Measurements from ENCODE around the gene OR4F16. TPM values are rescaled to one million over a fixed set of nuclear protein-coding genes. Genes with fewer than 3 reads are reported as not detected.
"Not testable (repeated sequence)": the region's sequence is repeated elsewhere in the genome, so short reads cannot be mapped to it uniquely, and the experiment has no call there.

The OR4F16 gene
- not detected for total RNA-seq (2013)
- polyA plus RNA-seq: not detected
- not detected in 2 replicates for polyA minus RNA-seq
- total RNA-seq: 0 reads per million in 11 experiments

GRCh38 chr1:686554-686953 is at the start of gene OR4F16:
Gene OR4F16, minus strand, starts transcription at chr1:686654. Its CDS starts 0 bp downstream, at chr1:686654.
- H3K9me3 Mint-ChIP-seq; DNase-seq; H3K27me3 Mint-ChIP-seq (ENCODE audit: low read depth in 3 of 3); H3K27ac Mint-ChIP-seq; H3K4me2 ChIP-seq (replicated peaks; ENCODE audit: extremely low read depth, low read length, poor library complexity, severe bottlenecking); H3K4me1 ChIP-seq (ENCODE audit: control insufficient read depth in 1 of 2, insufficient read depth in 2 of 2, low read length in 2 of 2); H4K20me1 ChIP-seq (ENCODE audit: insufficient read depth, low read length); H3K4me3 ChIP-seq (replicated peaks in 1 of 3; ENCODE audit: low read depth in 2 of 3, low read length in 3 of 3); H3K79me2 ChIP-seq (ENCODE audit: insufficient read depth, low read length); H3K36me3 Mint-ChIP-seq; H3K4me1 Mint-ChIP-seq; H3K36me3 ChIP-seq (replicated peaks in 1 of 2; ENCODE audit: control insufficient read depth in 1 of 2, insufficient read depth in 2 of 2, low read length in 2 of 2); H2AFZ ChIP-seq (ENCODE audit: insufficient read depth, low read depth, low read length, poor library complexity, severe bottlenecking); intact Hi-C loops (cut with micrococcal nuclease); H3K9me3 ChIP-seq (replicated peaks in 1 of 2; ENCODE audit: control insufficient read depth in 1 of 2, insufficient read depth in 1 of 2, low read length in 2 of 2); H3K27ac ChIP-seq (ENCODE audit: low read depth in 1 of 2, low read length in 2 of 2); H3K27me3 ChIP-seq (ENCODE audit: control insufficient read depth in 2 of 2, insufficient read depth in 2 of 2, low read length in 2 of 2); H3K4me3 Mint-ChIP-seq; H3K9ac ChIP-seq (ENCODE audit: insufficient read depth, low read length, poor library complexity, severe bottlenecking): not testable (repeated sequence)

- H3K27ac ChIP-seq (ENCODE audit: low read depth in 1 of 2, low read length in 2 of 2); H3K27ac Mint-ChIP-seq; H2AFZ ChIP-seq (ENCODE audit: insufficient read depth, low read depth, low read length, poor library complexity, severe bottlenecking); H3K4me1 Mint-ChIP-seq; intact Hi-C loops (cut with micrococcal nuclease); DNase-seq; H3K9ac ChIP-seq (ENCODE audit: insufficient read depth, low read length, poor library complexity, severe bottlenecking); H3K27me3 ChIP-seq (ENCODE audit: control insufficient read depth in 2 of 2, insufficient read depth in 2 of 2, low read length in 2 of 2); H3K4me2 ChIP-seq (replicated peaks; ENCODE audit: extremely low read depth, low read length, poor library complexity, severe bottlenecking); H3K36me3 ChIP-seq (replicated peaks in 1 of 2; ENCODE audit: control insufficient read depth in 1 of 2, insufficient read depth in 2 of 2, low read length in 2 of 2); H3K79me2 ChIP-seq (ENCODE audit: insufficient read depth, low read length); H3K36me3 Mint-ChIP-seq; H3K4me3 ChIP-seq (replicated peaks in 1 of 3; ENCODE audit: low read depth in 2 of 3, low read length in 3 of 3); H3K27me3 Mint-ChIP-seq (ENCODE audit: low read depth in 3 of 3); H3K4me3 Mint-ChIP-seq; H3K9me3 ChIP-seq (replicated peaks in 1 of 2; ENCODE audit: control insufficient read depth in 1 of 2, insufficient read depth in 1 of 2, low read length in 2 of 2); H3K9me3 Mint-ChIP-seq; H3K4me1 ChIP-seq (ENCODE audit: control insufficient read depth in 1 of 2, insufficient read depth in 2 of 2, low read length in 2 of 2); H4K20me1 ChIP-seq (ENCODE audit: insufficient read depth, low read length): not testable (repeated sequence)
- WGBS (ENCODE audit: insufficient coverage): 100% methylated on average over 1 of the region's 3 CpGs
Measured at GRCh38 chr1:733649-734048, 47.2 kb upstream of the OR4F16 start.

GRCh38 chr1:727040-727439 is 40.6 kb upstream of the OR4F16 start:
- H3K9me3 Mint-ChIP-seq; H3K79me2 ChIP-seq (ENCODE audit: insufficient read depth, low read length); H4K20me1 ChIP-seq (ENCODE audit: insufficient read depth, low read length); H3K27ac ChIP-seq (ENCODE audit: low read depth in 1 of 2, low read length in 2 of 2); H3K36me3 ChIP-seq (replicated peaks in 1 of 2; ENCODE audit: control insufficient read depth in 1 of 2, insufficient read depth in 2 of 2, low read length in 2 of 2); H3K4me1 ChIP-seq (ENCODE audit: control insufficient read depth in 1 of 2, insufficient read depth in 2 of 2, low read length in 2 of 2); H3K4me3 Mint-ChIP-seq; DNase-seq; H3K27me3 ChIP-seq (ENCODE audit: control insufficient read depth in 2 of 2, insufficient read depth in 2 of 2, low read length in 2 of 2); H3K27ac Mint-ChIP-seq; H3K4me2 ChIP-seq (replicated peaks; ENCODE audit: extremely low read depth, low read length, poor library complexity, severe bottlenecking); H3K4me3 ChIP-seq (replicated peaks in 1 of 3; ENCODE audit: low read depth in 2 of 3, low read length in 3 of 3); H2AFZ ChIP-seq (ENCODE audit: insufficient read depth, low read depth, low read length, poor library complexity, severe bottlenecking); intact Hi-C loops (cut with micrococcal nuclease); H3K9me3 ChIP-seq (replicated peaks in 1 of 2; ENCODE audit: control insufficient read depth in 1 of 2, insufficient read depth in 1 of 2, low read length in 2 of 2); H3K27me3 Mint-ChIP-seq (ENCODE audit: low read depth in 3 of 3); H3K36me3 Mint-ChIP-seq; H3K4me1 Mint-ChIP-seq; H3K9ac ChIP-seq (ENCODE audit: insufficient read depth, low read length, poor library complexity, severe bottlenecking): not testable (repeated sequence)
- WGBS (ENCODE audit: insufficient coverage): no CpG with 5 or more reads among the region's 20 CpGs

Other genes with a start within 250 kb of the OR4F16 start
- gene OR4F29, start 235.0 kb downstream of the OR4F16 start, polyA plus RNA-seq: not detected
- gene SAMD11, start 237.3 kb upstream of the OR4F16 start, polyA plus RNA-seq: not detected